Liver (tissue), 3 donors: ENCODE measurements around the gene DNHD1.

Experiments used
- CTCF ChIP-seq: fragments of 150-350 bp; IDR thresholded peaks from 2 replicates; pipeline ENCODE4 v1.5.1; 2017; ENCODE audit warnings: improper control_type of control experiment, low read depth, low read length; ENCODE audit not compliant: missing input control
- EGR1 ChIP-seq, 2 donors: IDR thresholded peaks; 2 replicates each; pipeline ENCODE4 v1.6.1; 2016 to 2018; ENCODE audit warnings: antibody characterized with exemption in 2 of 2, low read depth in 2 of 2
- FOXA2 ChIP-seq: IDR thresholded peaks from 2 replicates; pipeline ENCODE4 v1.6.1; 2016; ENCODE audit warnings: antibody characterized with exemption
- GABPA ChIP-seq, 2 donors: IDR thresholded peaks in 1 of 2; conservative IDR thresholded peaks in 1 of 2; 2 replicates each; pipeline ENCODE4 v1.6.1; 2016; ENCODE audit warnings: antibody characterized with exemption in 2 of 2, mild to moderate bottlenecking in 1 of 2, moderate library complexity in 1 of 2
- JUND ChIP-seq, 2 donors: IDR thresholded peaks; 2 replicates each; pipeline ENCODE4 v1.6.1; 2016; ENCODE audit warnings: antibody characterized with exemption in 2 of 2
- NR2F2 ChIP-seq: IDR thresholded peaks from 2 replicates; pipeline ENCODE4 v1.6.1; 2016; ENCODE audit warnings: antibody characterized with exemption
- RAD21 ChIP-seq, 2 donors: IDR thresholded peaks; 2 replicates each; pipeline ENCODE4 v1.6.1; 2016; ENCODE audit warnings: antibody characterized with exemption in 2 of 2, mild to moderate bottlenecking in 2 of 2
- REST ChIP-seq: IDR thresholded peaks from 2 replicates; pipeline ENCODE4 v1.6.1; 2016; ENCODE audit warnings: antibody characterized with exemption, mild to moderate bottlenecking
- TAF1 ChIP-seq: conservative IDR thresholded peaks from 2 replicates; pipeline ENCODE4 v1.6.1; 2016; ENCODE audit warnings: antibody characterized with exemption, mild to moderate bottlenecking
- YY1 ChIP-seq: IDR thresholded peaks from 2 replicates; pipeline ENCODE4 v1.6.1; 2016; ENCODE audit warnings: antibody characterized with exemption, mild to moderate bottlenecking
- TF ChIP-seq, protein P1 (sequence below): IDR thresholded peaks from 2 replicates; pipeline ENCODE4 v1.6.1; 2016; ENCODE audit warnings: antibody characterized with exemption
- donor health status: healthy.
- donor health status: healthy.

DNA sequence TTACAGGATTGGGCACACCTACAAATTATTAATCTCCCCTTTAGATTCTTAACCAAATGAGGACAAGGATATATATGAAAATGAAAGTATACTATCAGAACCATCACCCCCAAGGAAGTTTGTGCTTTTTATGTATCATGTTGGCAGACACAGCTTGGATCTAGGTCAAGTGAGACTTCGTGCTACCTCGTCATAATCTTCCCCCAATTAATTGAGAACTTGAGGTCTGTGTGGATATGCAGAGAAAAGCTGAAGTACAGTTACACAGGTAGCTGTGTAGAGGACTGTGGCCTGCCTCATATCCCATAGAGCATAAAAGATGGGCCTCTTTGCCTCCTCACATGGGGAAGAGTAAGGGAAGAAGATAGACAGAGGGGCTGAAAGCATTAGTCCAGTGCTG lies 45.6 kb downstream of the DNHD1 start:
- TF ChIP-seq CTCF (no peak), GABPA (IDR thresholded peaks at IDR 0.05 in 1 of 2, conservative IDR thresholded peaks at IDR 0.05 in 1 of 2) (no peak), REST (no peak), TAF1 (no peak), YY1 (no peak), RAD21 (IDR thresholded peaks at IDR 0.05) (no peak), JUND (IDR thresholded peaks at IDR 0.05) (no peak), NR2F2 (no peak), FOXA2 (no peak), EGR1 (IDR thresholded peaks at IDR 0.05; ENCODE audit: low read depth in 2 of 2) (no peak)
- TF ChIP-seq, protein P1, sequence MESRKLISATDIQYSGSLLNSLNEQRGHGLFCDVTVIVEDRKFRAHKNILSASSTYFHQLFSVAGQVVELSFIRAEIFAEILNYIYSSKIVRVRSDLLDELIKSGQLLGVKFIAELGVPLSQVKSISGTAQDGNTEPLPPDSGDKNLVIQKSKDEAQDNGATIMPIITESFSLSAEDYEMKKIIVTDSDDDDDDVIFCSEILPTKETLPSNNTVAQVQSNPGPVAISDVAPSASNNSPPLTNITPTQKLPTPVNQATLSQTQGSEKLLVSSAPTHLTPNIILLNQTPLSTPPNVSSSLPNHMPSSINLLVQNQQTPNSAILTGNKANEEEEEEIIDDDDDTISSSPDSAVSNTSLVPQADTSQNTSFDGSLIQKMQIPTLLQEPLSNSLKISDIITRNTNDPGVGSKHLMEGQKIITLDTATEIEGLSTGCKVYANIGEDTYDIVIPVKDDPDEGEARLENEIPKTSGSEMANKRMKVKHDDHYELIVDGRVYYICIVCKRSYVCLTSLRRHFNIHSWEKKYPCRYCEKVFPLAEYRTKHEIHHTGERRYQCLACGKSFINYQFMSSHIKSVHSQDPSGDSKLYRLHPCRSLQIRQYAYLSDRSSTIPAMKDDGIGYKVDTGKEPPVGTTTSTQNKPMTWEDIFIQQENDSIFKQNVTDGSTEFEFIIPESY, result no peak
